Endothelial cell of umbilical vein (primary cell): ENCODE data around the gene FRMD5.

Experiments used
- CTCF ChIP-seq, 2 donors: IDR thresholded peaks; 1 replicate in 1 of 2; 2 replicates in 1 of 2; pipeline ENCODE4 v1.5.1; 2011; ENCODE audit warnings: low read length in 2 of 2, mild to moderate bottlenecking in 2 of 2, moderate library complexity in 2 of 2, control low read depth in 1 of 2, inconsistent platforms in 1 of 2, low read depth in 1 of 2; ENCODE audit not compliant: insufficient read depth in 1 of 2; ENCODE audit errors: extremely low read depth in 1 of 2
- EZH2 ChIP-seq: IDR thresholded peaks from 2 replicates; pipeline ENCODE4 v1.6.1; 2012; ENCODE audit warnings: borderline replicate concordance, low read depth, mild to moderate bottlenecking, moderate library complexity, low read length, inconsistent platforms; ENCODE audit not compliant: severe bottlenecking
- JUN ChIP-seq: IDR thresholded peaks from 2 replicates; pipeline ENCODE4 v1.6.1; 2011; ENCODE audit warnings: borderline replicate concordance, low read depth; ENCODE audit not compliant: insufficient read length, insufficient read depth
- POLR2A ChIP-seq: IDR thresholded peaks from 2 replicates; pipeline ENCODE4 v1.6.1; 2012; ENCODE audit warnings: low read depth, mild to moderate bottlenecking, control low read depth, low read length
- POLR2AphosphoS5 ChIP-seq: IDR thresholded peaks from 2 replicates; pipeline ENCODE4 v1.6.1; 2012; ENCODE audit warnings: low read depth, mild to moderate bottlenecking, control low read depth, low read length, moderate library complexity; ENCODE audit not compliant: insufficient read depth
- TF ChIP-seq, protein P1 (sequence below): IDR thresholded peaks from 2 replicates; pipeline ENCODE4 v1.6.1; 2011; ENCODE audit not compliant: insufficient read depth, insufficient read length

GRCh38 chr15:44137750-44138149, 57.3 kb downstream of the FRMD5 start:
- TF ChIP-seq POLR2AphosphoS5 (no peak), CTCF (IDR thresholded peaks at IDR 0.05; ENCODE audit: extremely low read depth in 1 of 2, insufficient read depth in 1 of 2, low read depth in 1 of 2, low read length in 2 of 2) (no peak), POLR2A (no peak), JUN (no peak), EZH2 (no peak)
- TF ChIP-seq, protein P1, sequence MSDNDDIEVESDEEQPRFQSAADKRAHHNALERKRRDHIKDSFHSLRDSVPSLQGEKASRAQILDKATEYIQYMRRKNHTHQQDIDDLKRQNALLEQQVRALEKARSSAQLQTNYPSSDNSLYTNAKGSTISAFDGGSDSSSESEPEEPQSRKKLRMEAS: no peak
